ENCODE data around the gene C2CD5.

DNA sequence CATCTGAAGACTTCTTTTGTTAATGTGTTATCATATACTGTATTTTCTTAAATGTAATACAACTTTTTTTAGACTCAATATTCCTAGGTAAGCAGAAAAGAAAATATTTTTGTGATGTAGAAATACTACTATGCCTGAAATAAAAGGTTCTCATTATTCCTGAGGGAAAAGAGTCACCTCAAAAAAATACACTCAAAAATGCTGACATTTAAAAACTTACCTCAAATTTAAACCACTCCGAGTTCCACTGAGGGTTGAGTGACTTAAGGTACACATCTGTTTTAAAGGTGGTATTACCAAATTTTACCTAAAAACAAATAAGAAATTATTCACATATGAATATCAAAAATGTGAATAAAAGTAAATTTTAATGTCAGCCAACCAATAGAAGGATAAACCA, 9.3 kb downstream of the C2CD5 start:
- TF ChIP-seq, protein P1, sequence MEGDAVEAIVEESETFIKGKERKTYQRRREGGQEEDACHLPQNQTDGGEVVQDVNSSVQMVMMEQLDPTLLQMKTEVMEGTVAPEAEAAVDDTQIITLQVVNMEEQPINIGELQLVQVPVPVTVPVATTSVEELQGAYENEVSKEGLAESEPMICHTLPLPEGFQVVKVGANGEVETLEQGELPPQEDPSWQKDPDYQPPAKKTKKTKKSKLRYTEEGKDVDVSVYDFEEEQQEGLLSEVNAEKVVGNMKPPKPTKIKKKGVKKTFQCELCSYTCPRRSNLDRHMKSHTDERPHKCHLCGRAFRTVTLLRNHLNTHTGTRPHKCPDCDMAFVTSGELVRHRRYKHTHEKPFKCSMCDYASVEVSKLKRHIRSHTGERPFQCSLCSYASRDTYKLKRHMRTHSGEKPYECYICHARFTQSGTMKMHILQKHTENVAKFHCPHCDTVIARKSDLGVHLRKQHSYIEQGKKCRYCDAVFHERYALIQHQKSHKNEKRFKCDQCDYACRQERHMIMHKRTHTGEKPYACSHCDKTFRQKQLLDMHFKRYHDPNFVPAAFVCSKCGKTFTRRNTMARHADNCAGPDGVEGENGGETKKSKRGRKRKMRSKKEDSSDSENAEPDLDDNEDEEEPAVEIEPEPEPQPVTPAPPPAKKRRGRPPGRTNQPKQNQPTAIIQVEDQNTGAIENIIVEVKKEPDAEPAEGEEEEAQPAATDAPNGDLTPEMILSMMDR (IDR thresholded peaks at IDR 0.05; ENCODE audit: low read length) = no peak
- no peak for TF ChIP-seq EZH2 (optimal IDR thresholded peaks at IDR 0.05; ENCODE audit: low read depth, low read length)
